CD4-positive, alpha-beta memory T cell (primary cell): ENCODE measurements around the gene TESK1. TPM values are rescaled to one million over a fixed set of nuclear protein-coding genes. Genes with fewer than 3 reads are reported as not detected.
"Not testable (repeated sequence)": the region's sequence is repeated elsewhere in the genome, so short reads cannot be mapped to it uniquely, and the experiment has no call there.

Source experiments
- CTCF ChIA-PET: fragments of 350-600 bp; sonication (Branson Sonifier 250); formaldehyde crosslinking; loops from one replicate; lab custom pipeline; 2021; ENCODE audit warnings: inconsistent platforms; ENCODE audit not compliant: partially characterized antibody; lab: Charles Lee
- POLR2A ChIA-PET: fragments of 350-600 bp; sonication (Branson Sonifier 250); formaldehyde crosslinking; loops from one replicate; lab custom pipeline; 2021; ENCODE audit not compliant: partially characterized antibody; lab: Charles Lee
- DNase-seq, 5 donors: peaks; one replicate each; pipeline versions ENCODE4 v3.0.0 to v3.0.0-alpha.2; 2020 to 2022; ENCODE audit warnings: mixed read lengths in 1 of 5
- H3K27ac ChIP-seq: one replicate; pipeline ENCODE4 v1.7.0; 2013; ENCODE audit warnings: low read depth, low read length
- H3K27me3 ChIP-seq: 2 replicates; pipeline ENCODE4 v1.7.0; 2013; ENCODE audit warnings: mild to moderate bottlenecking, low read length, moderate library complexity; ENCODE audit not compliant: insufficient read depth
- H3K36me3 ChIP-seq: 2 replicates; pipeline ENCODE4 v1.7.0; 2013; ENCODE audit warnings: mild to moderate bottlenecking, low read length, moderate library complexity; ENCODE audit not compliant: insufficient read depth
- H3K4me1 ChIP-seq: 2 replicates; pipeline ENCODE4 v1.7.0; 2013; ENCODE audit warnings: mild to moderate bottlenecking, low read length, moderate library complexity; ENCODE audit not compliant: insufficient read depth
- H3K4me3 ChIP-seq, 2 donors: one replicate each; pipeline ENCODE4 v1.7.0; 2013; ENCODE audit warnings: low read length in 2 of 2, mild to moderate bottlenecking in 1 of 2
- H3K9me3 ChIP-seq, 2 donors: one replicate each; pipeline ENCODE4 v1.7.0; 2013; ENCODE audit warnings: low read length in 2 of 2, control low read depth in 1 of 2; ENCODE audit not compliant: control insufficient read depth in 1 of 2
- H3K27ac Mint-ChIP-seq, 7 donors: one replicate each; pipeline ENCODE4 v1.8.0; 2020 to 2021; ENCODE audit warnings: mixed read lengths in 7 of 7, mild to moderate bottlenecking in 6 of 7, inconsistent platforms in 3 of 7, moderate library complexity in 3 of 7
- H3K27me3 Mint-ChIP-seq, 2 donors: one replicate each; pipeline ENCODE4 v1.8.0; 2020 to 2021; ENCODE audit warnings: mixed read lengths in 2 of 2
- H3K36me3 Mint-ChIP-seq, 2 donors: one replicate each; pipeline ENCODE4 v1.8.0; 2020 to 2021; ENCODE audit warnings: mixed read lengths in 2 of 2, inconsistent platforms in 1 of 2, mild to moderate bottlenecking in 1 of 2
- H3K4me1 Mint-ChIP-seq, 4 donors: one replicate each; pipeline ENCODE4 v1.8.0; 2020 to 2021; ENCODE audit warnings: mixed read lengths in 4 of 4, mild to moderate bottlenecking in 1 of 4
- H3K4me3 Mint-ChIP-seq, 8 donors: one replicate each; pipeline ENCODE4 v1.8.0; 2020 to 2021; ENCODE audit warnings: mixed read lengths in 8 of 8, mild to moderate bottlenecking in 7 of 8, moderate library complexity in 6 of 8, inconsistent platforms in 3 of 8
- H3K9me3 Mint-ChIP-seq, 8 donors: one replicate each; pipeline ENCODE4 v1.8.0; 2020 to 2021; ENCODE audit warnings: mixed read lengths in 8 of 8, mild to moderate bottlenecking in 5 of 8, inconsistent platforms in 3 of 8, moderate library complexity in 1 of 8
- intact Hi-C: fragments of 100-400 bp; cut with micrococcal nuclease; formaldehyde crosslinking; loops from one replicate; pipeline ENCODE4 v1.15.1; 2023
- polyA plus RNA-seq, 2 donors: library from polyadenylated mRNA; unstranded; fragments of 300-500 nt; fragmentation: Illumina TruSeq; gene quantifications; one replicate each; pipeline ENCODE4 v1.2.3, GENCODE V29; 2021
- total RNA-seq, 2 experiments: library from RNA; stranded (reverse); gene quantifications; one replicate each; pipeline ENCODE4 v1.2.3, GENCODE V29; 2021

Gene TESK1
- total and polyA plus RNA-seq, 4 experiments from 2014 or later = 3.3 to 53.5 (median 33.0) TPM

- POLR2A ChIA-PET, H3K27ac Mint-ChIP-seq, CTCF ChIA-PET, H3K4me1 Mint-ChIP-seq, H3K27me3 ChIP-seq, DNase-seq, H3K27ac ChIP-seq, H3K4me3 ChIP-seq, H3K4me1 ChIP-seq, intact Hi-C loops, H3K4me3 Mint-ChIP-seq, H3K36me3 ChIP-seq, H3K9me3 ChIP-seq, H3K27me3 Mint-ChIP-seq: not testable (repeated sequence)
- peaks cover 3 to 29% (median 18%) of the 10 kb centered on the region in 8 donors for H3K9me3 Mint-ChIP-seq
- peaks cover 15 to 31% of the 10 kb centered on the region in 2 donors for H3K36me3 Mint-ChIP-seq
Measured at GRCh38 chr9:35579659-35580227, 25.3 kb upstream of the TESK1 start.

GRCh38 chr9:35583521-35583920 is 21.5 kb upstream of the TESK1 start:
- H3K4me3 Mint-ChIP-seq, H3K9me3 ChIP-seq, intact Hi-C loops, DNase-seq, H3K27me3 ChIP-seq, H3K36me3 ChIP-seq, POLR2A ChIA-PET, H3K27ac ChIP-seq, H3K4me1 Mint-ChIP-seq, H3K27me3 Mint-ChIP-seq, H3K27ac Mint-ChIP-seq, H3K4me3 ChIP-seq, H3K4me1 ChIP-seq, CTCF ChIA-PET: not testable (repeated sequence)
- H3K36me3 Mint-ChIP-seq = peaks cover 24 to 38% of the 10 kb centered on the region in 2 donors
- H3K9me3 Mint-ChIP-seq = peaks cover 3 to 51% (median 31%) of the 10 kb centered on the region in 8 donors

GRCh38 chr9:35584681-35585080 is 20.4 kb upstream of the TESK1 start:
- POLR2A ChIA-PET, H3K27me3 Mint-ChIP-seq, H3K36me3 ChIP-seq, H3K4me1 ChIP-seq, H3K27me3 ChIP-seq, H3K4me3 ChIP-seq, H3K4me3 Mint-ChIP-seq, DNase-seq, H3K4me1 Mint-ChIP-seq, intact Hi-C loops, H3K27ac ChIP-seq, CTCF ChIA-PET, H3K9me3 ChIP-seq: not testable (repeated sequence)
- Mint-ChIP-seq H3K27ac (peak overlapping the region in 1 of 7 donors; percentile 53), H3K36me3 (peaks cover 19 to 32% of the 10 kb centered on the region in 2 donors), H3K9me3 (peaks cover 2 to 40% (median 25%) of the 10 kb centered on the region in 8 donors)

GRCh38 chr9:35588506-35588905 is 16.6 kb upstream of the TESK1 start:
- H3K27ac ChIP-seq, H3K36me3 ChIP-seq, H3K4me3 ChIP-seq, H3K4me1 Mint-ChIP-seq, H3K27ac Mint-ChIP-seq, H3K27me3 ChIP-seq, H3K27me3 Mint-ChIP-seq, DNase-seq, POLR2A ChIA-PET, intact Hi-C loops, H3K9me3 ChIP-seq, H3K4me3 Mint-ChIP-seq, H3K4me1 ChIP-seq: not testable (repeated sequence)
- Mint-ChIP-seq H3K9me3 (peaks cover 0 to 44% (median 29%) of the 10 kb centered on the region in 8 donors), H3K36me3 (peaks cover 24% of the 10 kb centered on the region in 2 donors)
- CTCF ChIA-PET = interaction anchor here (0.7 kb wide), 1 partner anchor 35 kb away, joined by 3 read pairs; no protein-coding TSS in a partner anchor

GRCh38 chr9:35593581-35593980 is 11.5 kb upstream of the TESK1 start:
- DNase-seq = no peak
- ChIA-PET POLR2A (no interaction called here), CTCF (no interaction called here)
- Mint-ChIP-seq H3K4me1 (no peaks in the 10 kb centered on the region), H3K27me3 (no peaks in the 10 kb centered on the region), H3K36me3 (peaks cover 20 to 29% of the 10 kb centered on the region in 2 donors), H3K9me3 (peaks cover 0 to 35% (median 27%) of the 10 kb centered on the region in 8 donors), H3K27ac (no peak overlapping the region), H3K4me3 (no peak overlapping the region)
- Histone ChIP-seq H3K4me3 (no peak overlapping the region), H3K27ac (no peak overlapping the region), H3K4me1 (no peaks in the 10 kb centered on the region), H3K27me3 (no peaks in the 10 kb centered on the region), H3K9me3 (no peaks in the 10 kb centered on the region), H3K36me3 (no peaks in the 10 kb centered on the region)
- intact Hi-C loops = no loop called here

GRCh38 chr9:35594471-35594870 is 10.6 kb upstream of the TESK1 start:
- no peak overlapping the region for H3K27ac ChIP-seq
- ChIA-PET CTCF (no interaction called here), POLR2A (no interaction called here)
- H3K27me3 Mint-ChIP-seq = no peaks in the 10 kb centered on the region
- H3K9me3 Mint-ChIP-seq = peaks cover 0 to 35% (median 27%) of the 10 kb centered on the region in 8 donors
- DNase-seq = no peak
- H3K4me1 Mint-ChIP-seq = no peaks in the 10 kb centered on the region
- H3K36me3 Mint-ChIP-seq = peaks cover 19 to 24% of the 10 kb centered on the region in 2 donors
- H3K9me3 ChIP-seq = no peaks in the 10 kb centered on the region
- H3K27ac Mint-ChIP-seq = no peak overlapping the region
- H3K4me3 ChIP-seq = no peak overlapping the region
- H3K36me3 ChIP-seq = no peaks in the 10 kb centered on the region
- H3K4me3 Mint-ChIP-seq = no peak overlapping the region
- H3K4me1 ChIP-seq = no peaks in the 10 kb centered on the region
- intact Hi-C loops = no loop called here
- H3K27me3 ChIP-seq = no peaks in the 10 kb centered on the region

- intact Hi-C loops, H3K27ac ChIP-seq, POLR2A ChIA-PET, H3K36me3 ChIP-seq, H3K4me1 ChIP-seq, H3K9me3 ChIP-seq, H3K4me3 ChIP-seq, H3K27me3 ChIP-seq, H3K4me1 Mint-ChIP-seq, H3K27ac Mint-ChIP-seq, CTCF ChIA-PET, H3K4me3 Mint-ChIP-seq, DNase-seq, H3K27me3 Mint-ChIP-seq: not testable (repeated sequence)
- Mint-ChIP-seq H3K9me3 (peaks cover 0 to 32% (median 23%) of the 10 kb centered on the region in 8 donors), H3K36me3 (peaks cover 15 to 21% of the 10 kb centered on the region in 2 donors)
Measured at GRCh38 chr9:35596907-35597306, 8.2 kb upstream of the TESK1 start.
